Loucy (cell line): ENCODE data around the gene MRO.

Experiments used
- CTCF ChIP-seq: fragments of 200-600 bp; sonication (generic); conservative IDR thresholded peaks from 2 replicates; pipeline ENCODE4 v1.5.1; 2014; ENCODE audit warnings: mild to moderate bottlenecking, antibody characterized with exemption, low read length
- EZH2phosphoT487 ChIP-seq: fragments of 200-600 bp; IDR thresholded peaks from 2 replicates; pipeline ENCODE4 v1.6.1; 2018; ENCODE audit warnings: antibody characterized with exemption, mild to moderate bottlenecking, moderate library complexity, borderline replicate concordance

- no peak for TF ChIP-seq CTCF
- TF ChIP-seq EZH2phosphoT487, result no peak
Observed at GRCh38 chr18:50750546-50750945, 69.3 kb downstream of the MRO start.
